HepG2 (cell line): Measurements from ENCODE around the gene CFAP119. TPM values are rescaled to one million over a fixed set of nuclear protein-coding genes. Genes with fewer than 3 reads are reported as not detected.

Source experiments
- ATAC-seq: fragments of 200-7000 bp; cut with Tn5 transposase; 3 replicates; pipeline ENCODE4 v1.9.1; 2020; ENCODE audit warnings: mild to moderate bottlenecking, moderate library complexity
- BruUV-seq: library from RNA; stranded (reverse); fragments of 400-500 nt; replicated peaks from 2 replicates; lab custom pipeline; 2021; lab: Mats Ljungman, UMichigan
- CTCF ChIA-PET: fragments of 300-600 bp; formaldehyde crosslinking; extraction: SDS; loops from one replicate; lab custom pipeline; 2021; ENCODE audit warnings: low total read pairs, inconsistent platforms, low intra/inter-chr PET ratio; lab: Yijun Ruan, JAX
- POLR2A ChIA-PET: fragments of 350-600 bp; sonication (Branson Sonifier 250); formaldehyde crosslinking; loops from one replicate; lab custom pipeline; 2020; ENCODE audit warnings: antibody characterized with exemption, inconsistent platforms; lab: Yijun Ruan, JAX
- DNase-seq: peaks from one replicate; pipeline ENCODE4 v3.0.0-alpha.2; 2015; ENCODE audit warnings: low spot score
- FAIRE-seq: peaks from 3 replicates; lab custom pipeline; 2011; peaks lifted over from hg19 to GRCh38; lab: Jason Lieb, UNC
- H2AFZ ChIP-seq: one replicate; pipeline ENCODE4 v1.6.1; 2011; ENCODE audit warnings: low read length, inconsistent platforms
- H3K27ac ChIP-seq: fragments of 300-600 bp; 3 replicates; pipeline ENCODE4 v1.8.0; 2011; ENCODE audit warnings: mixed run types, mild to moderate bottlenecking, mixed read lengths, low read length, inconsistent platforms; ENCODE audit not compliant: insufficient read depth; ENCODE audit errors: extremely low read length
- H3K27me3 ChIP-seq, 2 experiments: fragments of 200-600 bp in 1 of 2; 2 replicates in 1 of 2; 3 replicates in 1 of 2; pipeline versions ENCODE4 v1.6.0 to v1.8.0; 2011; ENCODE audit warnings: low read length in 2 of 2, mild to moderate bottlenecking in 2 of 2, moderate library complexity in 2 of 2, inconsistent platforms in 1 of 2; ENCODE audit not compliant: insufficient read depth in 2 of 2, control insufficient read depth in 1 of 2
- H3K36me3 ChIP-seq, 2 experiments: fragments of 200-600 bp in 1 of 2; replicated peaks in 1 of 2; 2 replicates in 1 of 2; 3 replicates in 1 of 2; pipeline versions ENCODE4 v1.5.1 to v1.8.0; 2011; ENCODE audit warnings: low read length in 2 of 2, inconsistent platforms in 1 of 2; ENCODE audit not compliant: insufficient read depth in 2 of 2, control insufficient read depth in 1 of 2
- H3K4me1 ChIP-seq: 2 replicates; pipeline ENCODE4 v1.5.1; 2012; ENCODE audit warnings: low read length, inconsistent platforms; ENCODE audit not compliant: insufficient read depth
- H3K4me2 ChIP-seq: 2 replicates; pipeline ENCODE4 v1.6.0; 2011; ENCODE audit warnings: low read depth, low read length, inconsistent platforms
- H3K4me3 ChIP-seq, 3 experiments: fragments of 200-600 bp in 1 of 3; sonication (generic), shearing (Covaris generic) in 1 of 3; replicated peaks in 1 of 3; 2 replicates each; pipeline ENCODE4 v1.5.1; 2011 to 2016; ENCODE audit warnings: low read length in 3 of 3, inconsistent platforms in 2 of 3, low read depth in 2 of 3, mild to moderate bottlenecking in 2 of 3, control low read depth in 1 of 3, mixed read lengths in 1 of 3; ENCODE audit not compliant: insufficient read depth in 1 of 3
- H3K79me2 ChIP-seq: one replicate; pipeline ENCODE4 v1.6.1; 2011; ENCODE audit warnings: low read length, inconsistent platforms; ENCODE audit not compliant: insufficient read depth
- H3K9ac ChIP-seq: 2 replicates; pipeline ENCODE4 v1.6.0; 2011; ENCODE audit warnings: mild to moderate bottlenecking, low read depth, low read length, inconsistent platforms; ENCODE audit not compliant: insufficient read depth
- H3K9me3 ChIP-seq: 2 replicates; pipeline ENCODE4 v1.5.1; 2012; ENCODE audit warnings: mild to moderate bottlenecking, low read length
- H4K20me1 ChIP-seq: 2 replicates; pipeline ENCODE4 v1.6.0; 2011; ENCODE audit warnings: inconsistent platforms, mild to moderate bottlenecking, low read length, moderate library complexity; ENCODE audit not compliant: insufficient read depth
- ELF3 ChIP-seq: IDR thresholded peaks from 2 replicates; pipeline ENCODE4 v1.6.1; 2016; ENCODE audit warnings: missing genetic modification reagents, missing compliant biosample characterization
- MTA1 ChIP-seq: sonication (generic); formaldehyde crosslinking; IDR thresholded peaks from 2 replicates; pipeline ENCODE4 v1.4.0; 2020; ENCODE audit warnings: missing genetic modification reagents, mild to moderate bottlenecking, borderline replicate concordance
- NFE2 ChIP-seq: sonication (generic); formaldehyde crosslinking; IDR thresholded peaks from 2 replicates; pipeline ENCODE4 v1.4.0; 2020; ENCODE audit warnings: missing genetic modification reagents
- NPAS2 ChIP-seq: sonication (generic); formaldehyde crosslinking; IDR thresholded peaks from 2 replicates; pipeline ENCODE4 v1.8.0; 2022; ENCODE audit warnings: mild to moderate bottlenecking, missing genetic modification reagents, borderline replicate concordance
- PAF1 ChIP-seq: IDR thresholded peaks from 2 replicates; pipeline ENCODE4 v1.6.1; 2016; ENCODE audit warnings: missing genetic modification reagents, missing compliant biosample characterization
- PRMT3 ChIP-seq: sonication (generic); formaldehyde crosslinking; IDR thresholded peaks from 2 replicates; pipeline ENCODE4 v1.8.1; 2022; ENCODE audit warnings: low read depth, mild to moderate bottlenecking, moderate library complexity, missing genetic modification reagents, borderline replicate concordance
- SRF ChIP-seq: IDR thresholded peaks from 2 replicates; pipeline ENCODE4 v1.6.1; 2011; ENCODE audit warnings: mild to moderate bottlenecking, low read depth, low read length, moderate library complexity
- ZNF33B ChIP-seq: sonication (generic); formaldehyde crosslinking; IDR thresholded peaks from 2 replicates; pipeline ENCODE4 v1.5.1; 2020; ENCODE audit warnings: mild to moderate bottlenecking, missing genetic modification reagents
- ZNF446 ChIP-seq: sonication (generic); formaldehyde crosslinking; IDR thresholded peaks from 2 replicates; pipeline ENCODE4 v1.5.0; 2020; ENCODE audit warnings: mild to moderate bottlenecking, missing genetic modification reagents
- ZNF790 ChIP-seq: sonication (generic); formaldehyde crosslinking; IDR thresholded peaks from 2 replicates; pipeline ENCODE4 v1.8.0; 2022; ENCODE audit warnings: missing genetic modification reagents, mild to moderate bottlenecking, borderline replicate concordance
- WGBS: methylation state at CpG from one replicate; pipeline ENCODE4 v1.1.6; 2017; ENCODE audit warnings: low lambda C conversion rate; 5-methylcytosine and 5-hydroxymethylcytosine counted together
- in situ Hi-C: cut with HindIII; loops from 2 replicates; pipeline ENCODE4 v1.10.0; 2017; ENCODE audit warnings: low pct_unique_long_range_greater_than_20kb; ENCODE audit not compliant: extremely low pct_ligation_motif_present
- intact Hi-C: fragments of 100-400 bp; cut with micrococcal nuclease; formaldehyde crosslinking; loops from one replicate; pipeline ENCODE4 v1.10.0; 2022; ENCODE audit not compliant: unreplicated experiment
- polyA plus RNA-seq, 8 experiments: library from polyadenylated mRNA; depleted of rRNA in 3 of 8; stranded (reverse) in 7 of 8; unstranded in 1 of 8; fragments of >200 nt; fragmentation: Illumina TruSeq in 4 of 8; extraction: Trizol in 4 of 8; gene quantifications; 2 replicates each; pipeline versions ENCODE4 v1.2.1 to v1.2.3, GENCODE V29; 2011 to 2016; ENCODE audit warnings: low read depth in 4 of 8, missing spikeins in 1 of 8, mixed read lengths in 1 of 8; ENCODE audit not compliant: insufficient read depth in 1 of 8
- total RNA-seq, 5 experiments: library from RNA; depleted of rRNA; stranded (reverse); fragments of >200 nt; fragmentation: Illumina TruSeq; extraction: Trizol; gene quantifications; 2 replicates each; pipeline ENCODE4 v1.2.3, GENCODE V29; 2016; ENCODE audit warnings: low read depth in 1 of 5
- TF ChIP-seq, protein P1 (sequence below): fragments of 450-650 bp; IDR thresholded peaks from 2 replicates; pipeline ENCODE4 v1.6.1; 2016
- TF ChIP-seq, protein P2 (sequence below): sonication (generic); formaldehyde crosslinking; IDR thresholded peaks from 2 replicates; pipeline ENCODE4 v1.5.1; 2020; ENCODE audit warnings: mild to moderate bottlenecking, missing genetic modification reagents, borderline replicate concordance
- TF ChIP-seq, protein P3 (sequence below): sonication (generic); formaldehyde crosslinking; IDR thresholded peaks from 2 replicates; pipeline ENCODE4 v1.5.0; 2020; ENCODE audit warnings: missing genetic modification reagents

CFAP119 gene
- total and polyA plus RNA-seq, 2 of the 13 experiments (the other 11 are each of a cell fraction or from before 2014, with no cell fraction given): 6.4 TPM

DNA sequence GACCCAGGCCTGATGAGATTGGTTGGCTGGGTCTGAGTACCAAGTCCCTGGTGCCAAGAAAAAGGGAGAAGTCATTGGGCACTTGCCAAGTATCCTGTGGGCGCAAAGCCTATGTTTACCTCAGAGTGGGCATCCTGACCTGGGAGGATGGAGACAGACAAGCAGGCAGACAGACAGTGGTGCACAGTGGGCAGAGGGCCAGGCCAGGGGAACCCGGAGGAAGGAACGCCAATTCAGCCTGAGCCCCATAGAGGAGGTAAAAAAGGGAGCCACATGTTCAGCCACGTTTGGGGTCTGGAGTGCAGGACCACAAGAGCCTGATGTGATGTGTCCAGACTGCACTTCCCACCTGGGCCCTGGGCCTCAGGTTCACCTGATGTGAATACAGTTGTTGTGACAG, 8.3 kb downstream of the CFAP119 start:
- FAIRE-seq (no peak), ATAC-seq (no peak), DNase-seq (no peak)
- peaks cover 14% of the 10 kb centered on the region for H3K4me1 ChIP-seq
- BruUV-seq: no TSS peak
- in situ Hi-C loops (no loop called here), intact Hi-C loops (no loop called here)
- no peaks in the 10 kb centered on the region for H4K20me1 ChIP-seq
- H2AFZ ChIP-seq: no peak overlapping the region
- WGBS: 100% methylated on average over 4 of the region's 4 CpGs
- H3K9me3 ChIP-seq: no peaks in the 10 kb centered on the region
- H3K27ac ChIP-seq: no peak overlapping the region
- H3K79me2 ChIP-seq: peaks cover 16% of the 10 kb centered on the region
- no peak overlapping the region for H3K9ac ChIP-seq
- H3K36me3 ChIP-seq: peaks cover 19 to 55% of the 10 kb centered on the region in 2 experiments
- H3K4me3 ChIP-seq: no peak overlapping the region
- POLR2A ChIA-PET: no interaction called here
- CTCF ChIA-PET: no interaction called here
- H3K4me2 ChIP-seq: no peak overlapping the region
- H3K27me3 ChIP-seq: no peaks in the 10 kb centered on the region
- TF ChIP-seq ZNF446 (CRISPR knock-in tag) (no peak), SRF (no peak), PAF1 (no peak)
- TF ChIP-seq, protein P1, sequence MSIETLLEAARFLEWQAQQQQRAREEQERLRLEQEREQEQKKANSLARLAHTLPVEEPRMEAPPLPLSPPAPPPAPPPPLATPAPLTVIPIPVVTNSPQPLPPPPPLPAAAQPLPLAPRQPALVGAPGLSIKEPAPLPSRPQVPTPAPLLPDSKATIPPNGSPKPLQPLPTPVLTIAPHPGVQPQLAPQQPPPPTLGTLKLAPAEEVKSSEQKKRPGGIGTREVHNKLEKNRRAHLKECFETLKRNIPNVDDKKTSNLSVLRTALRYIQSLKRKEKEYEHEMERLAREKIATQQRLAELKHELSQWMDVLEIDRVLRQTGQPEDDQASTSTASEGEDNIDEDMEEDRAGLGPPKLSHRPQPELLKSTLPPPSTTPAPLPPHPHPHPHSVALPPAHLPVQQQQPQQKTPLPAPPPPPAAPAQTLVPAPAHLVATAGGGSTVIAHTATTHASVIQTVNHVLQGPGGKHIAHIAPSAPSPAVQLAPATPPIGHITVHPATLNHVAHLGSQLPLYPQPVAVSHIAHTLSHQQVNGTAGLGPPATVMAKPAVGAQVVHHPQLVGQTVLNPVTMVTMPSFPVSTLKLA: no peak

DNA sequence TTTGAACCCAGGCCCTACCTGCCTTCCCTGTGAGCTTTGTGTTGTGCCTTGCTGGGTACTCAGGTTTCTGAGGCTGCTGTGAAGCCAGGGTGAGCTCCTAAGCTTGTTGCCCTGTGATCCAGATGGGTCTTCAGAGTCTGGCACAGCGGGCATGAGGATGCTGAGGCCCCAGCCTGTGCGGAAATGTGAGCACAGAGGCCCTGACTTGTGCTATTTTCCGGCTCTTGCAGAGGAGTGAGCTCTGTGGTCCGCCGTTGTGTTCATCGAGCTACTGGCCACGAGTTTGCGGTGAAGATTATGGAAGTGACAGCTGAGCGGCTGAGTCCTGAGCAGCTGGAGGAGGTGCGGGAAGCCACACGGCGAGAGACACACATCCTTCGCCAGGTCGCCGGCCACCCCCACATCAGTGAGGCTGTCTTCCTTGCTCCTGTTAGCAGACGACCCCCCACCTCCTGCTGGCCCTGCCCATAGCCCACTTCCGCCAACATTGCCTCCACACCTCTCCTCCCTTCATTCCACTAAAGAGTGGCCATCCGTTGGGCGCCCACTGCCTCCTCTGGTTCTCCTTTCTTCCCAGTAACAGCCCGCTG, 10.9 kb downstream of the CFAP119 start:
- Histone ChIP-seq H3K36me3 (peaks cover 17 to 40% of the 10 kb centered on the region in 2 experiments), H2AFZ (no peak overlapping the region), H3K4me3 (no peak overlapping the region), H3K4me1 (peaks cover 29% of the 10 kb centered on the region), H3K27me3 (no peaks in the 10 kb centered on the region), H3K9ac (no peak overlapping the region), H3K9me3 (no peaks in the 10 kb centered on the region), H3K79me2 (peaks cover 16% of the 10 kb centered on the region), H3K27ac (no peak overlapping the region), H3K4me2 (no peak overlapping the region), H4K20me1 (no peaks in the 10 kb centered on the region)
- intact Hi-C loops (no loop called here), in situ Hi-C loops (no loop called here)
- no TSS peak for BruUV-seq
- POLR2A ChIA-PET: no interaction called here
- WGBS: 96% methylated on average over 20 of the region's 20 CpGs
- CTCF ChIA-PET: no interaction called here
- ATAC-seq: no peak
- FAIRE-seq: no peak
- no peak for DNase-seq
- TF ChIP-seq ZNF790 (no peak), NPAS2 (no peak), NFE2 (no peak), ZNF33B (no peak), MTA1 (CRISPR knock-in tag) (no peak), PRMT3 (CRISPR knock-in tag) (no peak), ELF3 (CRISPR knock-in tag) (no peak)
- TF ChIP-seq, protein P2, sequence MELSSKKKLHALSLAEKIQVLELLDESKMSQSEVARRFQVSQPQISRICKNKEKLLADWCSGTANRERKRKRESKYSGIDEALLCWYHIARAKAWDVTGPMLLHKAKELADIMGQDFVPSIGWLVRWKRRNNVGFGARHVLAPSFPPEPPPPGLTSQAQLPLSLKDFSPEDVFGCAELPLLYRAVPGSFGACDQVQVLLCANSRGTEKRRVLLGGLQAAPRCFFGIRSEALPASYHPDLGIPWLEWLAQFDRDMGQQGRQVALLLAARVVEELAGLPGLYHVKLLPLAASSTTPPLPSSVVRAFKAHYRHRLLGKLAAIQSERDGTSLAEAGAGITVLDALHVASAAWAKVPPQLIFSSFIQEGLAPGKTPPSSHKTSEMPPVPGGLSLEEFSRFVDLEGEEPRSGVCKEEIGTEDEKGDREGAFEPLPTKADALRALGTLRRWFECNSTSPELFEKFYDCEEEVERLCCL (CRISPR knock-in tag): no peak
- TF ChIP-seq, protein P3, sequence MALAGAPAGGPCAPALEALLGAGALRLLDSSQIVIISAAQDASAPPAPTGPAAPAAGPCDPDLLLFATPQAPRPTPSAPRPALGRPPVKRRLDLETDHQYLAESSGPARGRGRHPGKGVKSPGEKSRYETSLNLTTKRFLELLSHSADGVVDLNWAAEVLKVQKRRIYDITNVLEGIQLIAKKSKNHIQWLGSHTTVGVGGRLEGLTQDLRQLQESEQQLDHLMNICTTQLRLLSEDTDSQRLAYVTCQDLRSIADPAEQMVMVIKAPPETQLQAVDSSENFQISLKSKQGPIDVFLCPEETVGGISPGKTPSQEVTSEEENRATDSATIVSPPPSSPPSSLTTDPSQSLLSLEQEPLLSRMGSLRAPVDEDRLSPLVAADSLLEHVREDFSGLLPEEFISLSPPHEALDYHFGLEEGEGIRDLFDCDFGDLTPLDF: no peak
